CD8-positive, alpha-beta memory T cell (primary cell): ENCODE data around the gene ENTPD2. TPM values are rescaled to one million over a fixed set of nuclear protein-coding genes. Genes with fewer than 3 reads are reported as not detected.

Experiments
- CTCF ChIA-PET: fragments of 350-600 bp; sonication (Branson Sonifier 250); formaldehyde crosslinking; loops from one replicate; lab custom pipeline; 2021; ENCODE audit warnings: antibody characterized with exemption; lab: Charles Lee
- POLR2A ChIA-PET: fragments of 350-600 bp; sonication (Branson Sonifier 250); formaldehyde crosslinking; loops from one replicate; lab custom pipeline; 2021; ENCODE audit warnings: antibody characterized with exemption; lab: Charles Lee
- DNase-seq, 5 donors: peaks; one replicate each; pipeline versions ENCODE4 v3.0.0 to v3.0.0-alpha.2; 2020 to 2022; ENCODE audit warnings: mixed read lengths in 1 of 5
- H3K27ac ChIP-seq: one replicate; pipeline ENCODE4 v1.7.0; 2013; ENCODE audit warnings: low read depth, mild to moderate bottlenecking, low read length, moderate library complexity
- H3K27me3 ChIP-seq: 2 replicates; pipeline ENCODE4 v1.7.0; 2013; ENCODE audit warnings: low read length, mild to moderate bottlenecking; ENCODE audit not compliant: insufficient read depth, poor library complexity, severe bottlenecking
- H3K36me3 ChIP-seq: 2 replicates; pipeline ENCODE4 v1.7.0; 2013; ENCODE audit warnings: mild to moderate bottlenecking, low read length, moderate library complexity; ENCODE audit not compliant: insufficient read depth
- H3K4me1 ChIP-seq: 2 replicates; pipeline ENCODE4 v1.7.0; 2013; ENCODE audit warnings: mild to moderate bottlenecking, low read length, moderate library complexity; ENCODE audit not compliant: insufficient read depth
- H3K4me3 ChIP-seq: 2 replicates; pipeline ENCODE4 v1.7.0; 2013; ENCODE audit warnings: mild to moderate bottlenecking, low read length
- H3K9me3 ChIP-seq: 2 replicates; pipeline ENCODE4 v1.7.0; 2013; ENCODE audit warnings: mild to moderate bottlenecking, low read length
- H3K27ac Mint-ChIP-seq, 8 donors: one replicate each; pipeline ENCODE4 v1.8.0; 2020 to 2021; ENCODE audit warnings: mixed read lengths in 8 of 8, mild to moderate bottlenecking in 6 of 8, inconsistent platforms in 3 of 8, moderate library complexity in 3 of 8
- H3K27me3 Mint-ChIP-seq, 2 donors: one replicate each; pipeline ENCODE4 v1.8.0; 2020 to 2021; ENCODE audit warnings: mixed read lengths in 2 of 2, mild to moderate bottlenecking in 1 of 2, moderate library complexity in 1 of 2
- H3K36me3 Mint-ChIP-seq, 3 donors: one replicate each; pipeline ENCODE4 v1.8.0; 2020 to 2021; ENCODE audit warnings: mixed read lengths in 3 of 3, inconsistent platforms in 1 of 3, mild to moderate bottlenecking in 1 of 3
- H3K4me1 Mint-ChIP-seq, 3 donors: one replicate each; pipeline ENCODE4 v1.8.0; 2020 to 2021; ENCODE audit warnings: mixed read lengths in 3 of 3, inconsistent platforms in 1 of 3, mild to moderate bottlenecking in 1 of 3
- H3K4me3 Mint-ChIP-seq, 7 donors: one replicate each; pipeline ENCODE4 v1.8.0; 2020 to 2021; ENCODE audit warnings: mixed read lengths in 7 of 7, mild to moderate bottlenecking in 6 of 7, moderate library complexity in 4 of 7, inconsistent platforms in 2 of 7
- H3K9me3 Mint-ChIP-seq, 5 donors: one replicate each; pipeline ENCODE4 v1.8.0; 2020 to 2022; ENCODE audit warnings: mixed read lengths in 5 of 5, mild to moderate bottlenecking in 3 of 5, moderate library complexity in 2 of 5, inconsistent platforms in 1 of 5
- polyA plus RNA-seq: library from polyadenylated mRNA; unstranded; fragments of 300-500 nt; fragmentation: Illumina TruSeq; gene quantifications from one replicate; pipeline ENCODE4 v1.2.3, GENCODE V29; 2021
- total RNA-seq, 2 experiments: library from RNA; stranded (reverse); gene quantifications; one replicate each; pipeline ENCODE4 v1.2.3, GENCODE V29; 2021

The ENTPD2 gene
- total and polyA plus RNA-seq, 3 experiments from 2014 or later, result not detected

- ChIA-PET CTCF (interaction anchor here (1.0 to 1.7 kb wide), 3 partner anchors 22 to 54 kb away, joined by 4 to 6 read pairs (median 4); no protein-coding TSS in a partner anchor), POLR2A (no interaction called here)
- no peaks in the 10 kb centered on the region for H3K27me3 Mint-ChIP-seq
- no peak overlapping the region for H3K4me3 ChIP-seq
- no peaks in the 10 kb centered on the region for H3K9me3 Mint-ChIP-seq
- peaks cover 9% of the 10 kb centered on the region for H3K36me3 ChIP-seq
- peak overlapping the region in 6 of 8 donors; percentile 66 to 84 (median 70) for H3K27ac Mint-ChIP-seq
- peaks cover 24 to 45% (median 30%) of the 10 kb centered on the region in 3 donors for H3K4me1 Mint-ChIP-seq
- no peak for DNase-seq
- peaks cover 0 to 58% (median 13%) of the 10 kb centered on the region in 3 donors for H3K36me3 Mint-ChIP-seq
- peaks cover 19% of the 10 kb centered on the region for H3K4me1 ChIP-seq
- no peak overlapping the region for H3K27ac ChIP-seq
- no peaks in the 10 kb centered on the region for H3K9me3 ChIP-seq
- H3K27me3 ChIP-seq, result no peaks in the 10 kb centered on the region
- H3K4me3 Mint-ChIP-seq, result peak overlapping the region in 4 of 7 donors; percentile 19 to 89 (median 54)
Measured at GRCh38 chr9:137089232-137089947, 35.5 kb upstream of the ENTPD2 start.

GRCh38 chr9:137088121-137088520 is 34.3 kb upstream of the ENTPD2 start:
- no peak overlapping the region for H3K27ac ChIP-seq
- Mint-ChIP-seq H3K9me3 (no peaks in the 10 kb centered on the region), H3K36me3 (peaks cover 0 to 56% (median 10%) of the 10 kb centered on the region in 3 donors), H3K4me1 (peaks cover 21 to 41% (median 29%) of the 10 kb centered on the region in 3 donors), H3K27me3 (no peaks in the 10 kb centered on the region), H3K27ac (peak overlapping the region; percentile 86 to 97 (median 95)), H3K4me3 (peak overlapping the region; percentile 84 to 92 (median 89))
- H3K4me1 ChIP-seq, result peaks cover 19% of the 10 kb centered on the region
- ChIA-PET CTCF (interaction anchor here (1.0 to 1.7 kb wide), 4 partner anchors 20 to 53 kb away, joined by 4 to 6 read pairs (median 6); partner anchors contain the start of gene NPDC1), POLR2A (no interaction called here)
- H3K4me3 ChIP-seq, result peak overlapping the region; percentile 88
- no peaks in the 10 kb centered on the region for H3K9me3 ChIP-seq
- no peaks in the 10 kb centered on the region for H3K27me3 ChIP-seq
- peaks cover 9% of the 10 kb centered on the region for H3K36me3 ChIP-seq
- no peak for DNase-seq

GRCh38 chr9:137087409-137087925 is 33.6 kb upstream of the ENTPD2 start:
- Histone ChIP-seq H3K4me1 (peaks cover 19% of the 10 kb centered on the region), H3K36me3 (peaks cover 9% of the 10 kb centered on the region), H3K4me3 (peak overlapping the region; percentile 88), H3K27me3 (no peaks in the 10 kb centered on the region), H3K9me3 (no peaks in the 10 kb centered on the region), H3K27ac (peak overlapping the region; percentile 86)
- H3K4me3 Mint-ChIP-seq, result peak overlapping the region; percentile 84 to 92 (median 89)
- ChIA-PET CTCF (interaction anchor here (0.9 to 2.5 kb wide), 11 partner anchors 8 to 240 kb away, joined by 3 to 29 read pairs (median 5); partner anchors contain the start of genes FUT7, NPDC1, RNF224 and SAPCD2), POLR2A (interaction anchor here (0.8 to 3.0 kb wide), 17 partner anchors 8 to 359 kb away, joined by 3 to 45 read pairs (median 5); partner anchors contain the start of genes DPP7, SAPCD2, TMEM141 and TRAF2)
- H3K27me3 Mint-ChIP-seq, result no peaks in the 10 kb centered on the region
- H3K36me3 Mint-ChIP-seq, result peaks cover 0 to 53% (median 7%) of the 10 kb centered on the region in 3 donors
- DNase-seq, result no peak
- peaks cover 21 to 41% (median 25%) of the 10 kb centered on the region in 3 donors for H3K4me1 Mint-ChIP-seq
- no peaks in the 10 kb centered on the region for H3K9me3 Mint-ChIP-seq
- peak overlapping the region; percentile 86 to 97 (median 95) for H3K27ac Mint-ChIP-seq

- Histone ChIP-seq H3K9me3 (no peaks in the 10 kb centered on the region), H3K27me3 (no peaks in the 10 kb centered on the region), H3K4me1 (peaks cover 19% of the 10 kb centered on the region), H3K27ac (peak within 1 kb of the TSS; percentile 86), H3K4me3 (peak within 1 kb of the TSS; percentile 88), H3K36me3 (peaks cover 6% of the 10 kb centered on the region)
- Mint-ChIP-seq H3K36me3 (peaks cover 0 to 51% (median 5%) of the 10 kb centered on the region in 3 donors), H3K27me3 (no peaks in the 10 kb centered on the region), H3K4me1 (peaks cover 21 to 41% (median 23%) of the 10 kb centered on the region in 3 donors), H3K4me3 (peak within 1 kb of the TSS; percentile 86 to 93 (median 89)), H3K27ac (peak within 1 kb of the TSS; percentile 86 to 99 (median 96)), H3K9me3 (no peaks in the 10 kb centered on the region)
- DNase-seq, result peak; percentile 99 to 100 (median 99)
- ChIA-PET POLR2A (interaction anchor here (0.8 to 3.0 kb wide), 21 partner anchors 9 to 548 kb away, joined by 3 to 45 read pairs (median 5); partner anchors contain the start of genes CCDC183, DPP7, SAPCD2 and TMEM141), CTCF (interaction anchor here (0.9 to 2.5 kb wide), 19 partner anchors 9 to 293 kb away, joined by 3 to 29 read pairs (median 4); partner anchors contain the start of genes ABCA2, FUT7, NPDC1 and RNF224)
Measured at GRCh38 chr9:137086531-137087408, 32.9 kb upstream of the ENTPD2 start, which contains the start of gene MAN1B1. TSS of gene MAN1B1 (plus strand) at chr9:137086985. CDS start at chr9:137087000, 15 bp downstream.

GRCh38 chr9:137085920-137086530 is 32.2 kb upstream of the ENTPD2 start:
- peaks cover 0 to 51% (median 5%) of the 10 kb centered on the region in 3 donors for H3K36me3 Mint-ChIP-seq
- Histone ChIP-seq H3K9me3 (no peaks in the 10 kb centered on the region), H3K36me3 (peaks cover 4% of the 10 kb centered on the region), H3K4me3 (peak overlapping the region; percentile 76), H3K4me1 (peaks cover 19% of the 10 kb centered on the region), H3K27ac (peak overlapping the region; percentile 86), H3K27me3 (no peaks in the 10 kb centered on the region)
- ChIA-PET CTCF (interaction anchor here (1.0 to 2.5 kb wide), 18 partner anchors 10 to 292 kb away, joined by 3 to 29 read pairs (median 4); partner anchors contain the start of genes ABCA2, FUT7, NPDC1 and RNF224), POLR2A (interaction anchor here (0.8 to 3.0 kb wide), 17 partner anchors 9 to 547 kb away, joined by 3 to 45 read pairs (median 5); partner anchors contain the start of genes CCDC183, DPP7, SAPCD2 and TMEM141)
- H3K27ac Mint-ChIP-seq, result peak overlapping the region; percentile 86 to 99 (median 94)
- peaks cover 21 to 41% (median 23%) of the 10 kb centered on the region in 3 donors for H3K4me1 Mint-ChIP-seq
- H3K9me3 Mint-ChIP-seq, result no peaks in the 10 kb centered on the region
- H3K4me3 Mint-ChIP-seq, result peak overlapping the region; percentile 83 to 93 (median 87)
- DNase-seq, result no peak
- no peaks in the 10 kb centered on the region for H3K27me3 Mint-ChIP-seq

- peaks cover 3% of the 10 kb centered on the region for H3K36me3 ChIP-seq
- Mint-ChIP-seq H3K4me1 (peaks cover 21 to 39% (median 25%) of the 10 kb centered on the region in 3 donors), H3K9me3 (no peaks in the 10 kb centered on the region)
Measured at GRCh38 chr9:137084526-137084925, 30.7 kb upstream of the ENTPD2 start.

More at GRCh38 chr9:137084526-137084925, 30.7 kb upstream of the ENTPD2 start:
- H3K27ac ChIP-seq, result no peak overlapping the region
- DNase-seq, result no peak
- Mint-ChIP-seq H3K27ac (no peak overlapping the region), H3K27me3 (no peaks in the 10 kb centered on the region), H3K4me3 (peak overlapping the region in 2 of 7 donors; percentile 15 to 73), H3K36me3 (peaks cover 0 to 42% (median 4%) of the 10 kb centered on the region in 3 donors)
- H3K9me3 ChIP-seq, result no peaks in the 10 kb centered on the region
- H3K4me3 ChIP-seq, result no peak overlapping the region
- H3K4me1 ChIP-seq, result peaks cover 19% of the 10 kb centered on the region
- CTCF ChIA-PET, result interaction anchor here (1.0 to 2.5 kb wide), 2 partner anchors 14 to 20 kb away, joined by 3 to 8 read pairs; partner anchors contain the start of gene SAPCD2
- POLR2A ChIA-PET, result interaction anchor here (1.3 to 3.0 kb wide), 2 partner anchors 11 to 14 kb away, joined by 4 to 29 read pairs; partner anchors contain the start of gene SAPCD2
- no peaks in the 10 kb centered on the region for H3K27me3 ChIP-seq
